Skin of body (tissue), 2 donors: ENCODE data around the gene NXNL2. TPM values are rescaled to one million over a fixed set of nuclear protein-coding genes. Genes with fewer than 3 reads are reported as not detected.

Experiments used
- DNase-seq: peaks from one replicate; lab custom pipeline; 2025; lab: John Stamatoyannopoulos, UW
- total RNA-seq: library from RNA; depleted of rRNA; stranded (reverse); fragments of >200 nt; gene quantifications from one replicate; pipeline ENCODE4 v1.2.3, GENCODE V29; 2014

NXNL2 gene
- total RNA-seq, 1 donor from 2014 or later = not detected

GRCh38 chr9:88578121-88579049, 43.4 kb downstream of the NXNL2 start:
- no peak for DNase-seq

DNA sequence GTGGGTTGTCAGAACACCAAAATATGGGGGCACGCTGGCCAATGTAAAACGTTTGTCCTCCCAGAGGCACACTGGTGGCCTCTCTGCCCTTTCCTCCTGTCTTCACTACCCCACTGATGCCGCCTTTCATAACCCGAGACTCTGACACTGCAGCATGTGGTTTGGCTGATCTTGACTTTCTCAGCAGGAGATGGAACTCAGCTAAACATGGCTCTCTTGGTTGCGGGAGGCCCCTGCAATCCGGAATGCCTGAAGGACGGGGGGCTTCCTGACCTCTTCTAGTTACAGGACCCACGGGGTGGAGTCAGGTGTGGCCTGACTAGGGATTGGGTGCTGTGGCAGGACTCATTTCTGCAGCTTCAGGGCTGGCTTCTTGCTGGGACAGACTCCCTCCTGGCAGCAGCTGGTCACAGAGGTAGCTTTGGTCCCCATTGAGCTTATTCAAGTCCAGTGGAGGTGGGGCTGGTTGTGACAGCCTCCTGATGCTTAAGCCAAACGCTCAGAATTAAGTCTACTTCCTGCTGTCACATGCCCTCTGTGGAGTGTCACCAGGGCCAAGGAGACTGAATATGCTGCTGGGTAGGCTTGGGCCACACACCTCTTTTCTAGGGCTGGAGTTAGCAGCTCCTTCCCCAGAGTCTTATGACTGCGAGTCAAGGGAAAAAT, 44.2 kb downstream of the NXNL2 start:
- no peak for DNase-seq

DNA sequence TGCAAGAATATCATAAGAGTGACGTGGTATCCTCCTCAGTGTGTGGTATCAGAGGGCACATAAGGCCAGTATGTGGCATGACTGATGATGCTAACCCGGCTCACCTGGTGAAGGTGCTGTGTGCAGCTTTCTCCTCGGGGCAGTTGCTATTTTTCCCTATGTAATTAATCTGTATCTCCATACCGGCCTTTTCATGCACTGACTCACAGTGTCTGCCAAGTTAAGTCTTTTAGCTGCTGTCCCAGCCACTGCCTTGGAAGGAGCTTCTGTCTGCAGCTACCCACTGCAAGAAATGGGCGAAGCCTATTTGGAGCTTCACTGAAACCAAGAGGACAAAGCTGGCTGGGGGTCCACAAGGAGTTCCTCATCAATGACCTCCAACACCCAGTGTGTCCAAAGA, 46.0 kb downstream of the NXNL2 start:
- DNase-seq = no peak

DNA sequence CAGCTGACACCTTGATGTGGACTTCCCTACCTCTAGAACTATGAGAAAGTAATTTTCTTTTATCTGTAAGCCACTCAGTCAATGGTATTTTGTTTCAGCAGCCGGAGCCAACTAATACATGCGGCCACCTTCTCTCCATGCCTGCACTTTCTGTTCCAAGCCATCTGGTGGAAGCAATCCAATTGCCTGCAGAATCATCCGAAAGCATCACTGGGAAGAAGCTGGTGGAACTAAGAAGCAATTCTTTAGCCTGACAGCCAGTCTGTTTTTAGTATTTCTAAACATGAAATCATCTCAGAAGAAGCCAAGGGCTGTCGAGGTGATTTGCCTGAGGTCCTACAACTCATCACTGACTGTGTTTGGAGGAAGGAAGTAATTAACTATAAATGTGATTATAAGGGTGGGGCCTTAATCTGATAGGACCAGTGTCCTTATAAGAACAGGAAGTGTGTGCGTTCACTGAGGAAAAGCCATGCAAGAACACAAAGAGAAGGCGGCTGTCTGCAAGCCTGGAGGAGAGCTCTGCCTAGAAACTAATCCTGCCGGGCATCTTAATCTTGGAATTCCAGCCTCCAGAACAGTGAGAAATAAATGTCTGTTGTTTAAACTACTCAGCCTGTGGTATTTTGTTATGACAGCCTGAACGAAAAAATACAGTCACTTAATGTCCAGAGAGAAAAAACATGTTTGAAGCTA, 49.1 kb downstream of the NXNL2 start:
- DNase-seq = no peak

GRCh38 chr9:88585426-88585825, 50.4 kb downstream of the NXNL2 start:
- no peak for DNase-seq

DNA sequence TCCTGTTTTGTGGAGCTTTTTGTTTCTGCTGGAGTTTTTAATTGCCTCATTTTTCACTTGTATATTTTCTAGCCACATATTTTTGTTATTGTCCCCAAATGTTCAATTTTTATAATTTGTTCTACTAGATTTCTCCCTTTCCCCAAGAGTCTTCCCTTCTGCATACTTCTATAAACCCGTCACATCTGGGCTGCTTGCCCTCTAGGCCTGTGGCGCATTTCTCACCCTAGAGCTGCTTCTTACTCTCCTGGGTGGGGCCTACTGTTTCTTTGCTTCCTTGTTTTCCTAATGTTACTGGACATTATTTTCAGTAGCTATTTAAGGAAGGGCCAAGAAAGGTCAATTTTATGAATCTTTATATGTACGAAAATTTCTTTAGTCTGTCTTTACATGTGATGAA, 51.5 kb downstream of the NXNL2 start:
- no peak for DNase-seq

DNA sequence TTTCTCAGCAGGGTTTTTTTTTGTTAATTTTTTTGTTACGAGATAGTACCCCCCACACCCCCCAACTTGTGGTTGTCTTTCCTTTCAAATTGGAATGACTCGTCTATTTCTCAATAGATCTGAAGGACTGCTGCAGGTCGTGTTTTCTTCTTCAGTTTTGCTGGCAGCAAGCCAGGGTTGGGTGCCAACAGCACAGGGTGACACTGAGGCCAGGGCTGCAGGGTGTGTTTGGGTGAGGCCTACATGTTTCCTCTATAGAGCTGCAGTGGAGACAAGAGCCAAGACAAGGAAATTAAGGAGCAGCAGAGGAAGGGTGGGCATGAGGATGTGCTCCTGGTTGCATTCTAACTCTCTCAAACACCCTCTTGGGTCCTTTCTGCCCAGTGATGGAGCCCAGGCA, 52.2 kb downstream of the NXNL2 start:
- no peak for DNase-seq

DNA sequence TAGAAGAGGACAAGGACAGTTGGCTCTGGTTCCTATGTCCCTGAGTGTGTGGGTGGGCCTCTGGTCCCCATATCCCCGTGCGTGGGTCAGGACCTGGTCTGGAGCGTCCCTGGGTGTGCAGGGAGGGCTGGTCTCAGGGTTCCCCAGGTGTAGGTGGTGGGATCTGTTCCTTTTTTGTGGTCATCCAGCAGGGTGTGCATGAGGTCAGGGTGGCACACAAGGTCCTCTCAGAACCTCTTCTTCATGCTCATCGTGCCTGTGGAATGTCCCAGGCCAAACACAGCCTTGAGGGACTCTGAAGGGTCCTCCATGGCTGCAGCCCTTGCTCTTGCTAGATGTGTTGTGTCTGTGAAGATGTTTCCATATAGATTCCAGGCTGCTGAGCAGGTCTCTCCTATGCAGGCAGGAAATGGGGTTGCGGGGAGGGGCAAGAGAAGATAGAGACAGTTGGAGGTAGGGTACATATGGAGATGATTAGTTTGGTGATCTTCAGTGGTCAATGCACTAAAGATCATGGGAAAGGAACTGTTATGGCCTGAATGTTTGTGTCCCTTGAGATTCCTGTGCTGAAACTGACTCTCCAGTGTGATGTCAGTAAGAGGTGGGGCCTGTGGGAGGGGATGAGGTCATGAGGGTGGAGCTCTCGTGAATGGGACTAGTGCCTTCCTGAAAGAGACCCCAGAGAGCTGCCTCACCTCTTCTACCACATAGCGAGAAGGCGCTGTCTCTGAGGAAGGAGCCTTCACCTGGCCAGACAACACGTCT, 53.1 kb downstream of the NXNL2 start:
- DNase-seq = no peak

DNA sequence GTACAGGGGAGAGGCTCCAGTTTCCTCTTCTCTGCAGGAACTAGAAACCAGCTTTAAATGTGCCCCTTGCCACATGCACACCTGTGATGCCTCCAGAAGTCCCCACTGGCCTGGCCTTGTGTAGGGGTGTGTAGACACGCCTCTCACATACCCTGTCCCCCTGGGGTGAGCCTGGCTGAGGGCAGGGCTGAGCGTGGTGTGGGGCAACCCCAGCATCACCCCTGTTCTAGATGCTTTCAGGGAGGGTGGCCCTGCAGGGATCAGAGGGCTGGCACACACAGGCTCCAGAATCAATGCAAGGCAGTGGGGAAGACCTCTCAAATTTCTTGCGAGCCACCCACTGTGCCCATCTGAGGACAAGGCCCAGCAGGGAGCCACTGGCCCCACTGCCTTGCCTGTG, 54.7 kb downstream of the NXNL2 start:
- DNase-seq = no peak

- no peak for DNase-seq
Measured at GRCh38 chr9:88590558-88591146, 55.7 kb downstream of the NXNL2 start.

- DNase-seq = no peak
Measured at GRCh38 chr9:88593537-88594185, 58.7 kb downstream of the NXNL2 start.

Other genes starting within 250 kb of the NXNL2 start
- 84.7 TPM for gene SPIN1, start 146.7 kb upstream of the NXNL2 start, total RNA-seq